ENCODE data around the gene ARVCF. TPM values are rescaled to one million over a fixed set of nuclear protein-coding genes. Genes with fewer than 3 reads are reported as not detected.

ARVCF gene
- total and polyA plus RNA-seq, 5 donors from 2014 or later: 0.39 to 2.7 (median 0.47) TPM; not detected in 1

- no peak overlapping the region for H3K27ac ChIP-seq (ENCODE audit: insufficient read depth, low read length, poor library complexity, severe bottlenecking)
- no peaks in the 10 kb centered on the region for H3K27me3 ChIP-seq (ENCODE audit: control insufficient read depth, insufficient read depth, low read length)
- ATAC-seq (ENCODE audit: low read depth in 2 of 2) (no peak), DNase-seq (no peak)
- H3K4me1 Mint-ChIP-seq: peaks cover 0 to 7% (median 0%) of the 10 kb centered on the region in 4 donors
- no peaks in the 10 kb centered on the region for H3K36me3 ChIP-seq (ENCODE audit: control insufficient read depth, insufficient read depth, low read length)
- H3K27me3 Mint-ChIP-seq: peaks cover 3% of the 10 kb centered on the region
- H3K4me1 ChIP-seq (ENCODE audit: control insufficient read depth, insufficient read depth, low read length, poor library complexity, severe bottlenecking): peaks cover 11% of the 10 kb centered on the region
- H3K4me3 ChIP-seq (ENCODE audit: low read depth, low read length): no peak overlapping the region
- H3K27ac Mint-ChIP-seq: no peak overlapping the region
- no peaks in the 10 kb centered on the region for H3K36me3 Mint-ChIP-seq
- no peaks in the 10 kb centered on the region for H3K9me3 ChIP-seq (ENCODE audit: control insufficient read depth in 2 of 2, low read length in 2 of 2)
- H3K4me3 Mint-ChIP-seq: no peak overlapping the region
- H3K9me3 Mint-ChIP-seq: no peaks in the 10 kb centered on the region
Observed at GRCh38 chr22:19990188-19990587, 26.4 kb downstream of the ARVCF start.

- peaks cover 11% of the 10 kb centered on the region for H3K4me1 ChIP-seq (ENCODE audit: control insufficient read depth, insufficient read depth, low read length, poor library complexity, severe bottlenecking)
- H3K36me3 ChIP-seq (ENCODE audit: control insufficient read depth, insufficient read depth, low read length): no peaks in the 10 kb centered on the region
- H3K36me3 Mint-ChIP-seq: no peaks in the 10 kb centered on the region
- H3K27me3 Mint-ChIP-seq: peaks cover 7% of the 10 kb centered on the region
- no peak for DNase-seq
- H3K4me3 Mint-ChIP-seq: peak overlapping the region in 1 of 4 donors; percentile 43
- H3K27me3 ChIP-seq (ENCODE audit: control insufficient read depth, insufficient read depth, low read length): no peaks in the 10 kb centered on the region
- no peak overlapping the region for H3K4me3 ChIP-seq (ENCODE audit: low read depth, low read length)
- no peak for ATAC-seq (ENCODE audit: low read depth in 2 of 2)
- H3K9me3 ChIP-seq (ENCODE audit: control insufficient read depth in 2 of 2, low read length in 2 of 2): no peaks in the 10 kb centered on the region
- H3K27ac Mint-ChIP-seq: no peak overlapping the region
- H3K4me1 Mint-ChIP-seq: peaks cover 0 to 9% (median 0%) of the 10 kb centered on the region in 4 donors
- no peak overlapping the region for H3K27ac ChIP-seq (ENCODE audit: insufficient read depth, low read length, poor library complexity, severe bottlenecking)
- no peaks in the 10 kb centered on the region for H3K9me3 Mint-ChIP-seq
Observed at GRCh38 chr22:19989725-19990067, 26.9 kb downstream of the ARVCF start.

- Mint-ChIP-seq H3K27ac (no peak overlapping the region), H3K27me3 (peaks cover 8% of the 10 kb centered on the region), H3K4me3 (peak overlapping the region in 1 of 4 donors; percentile 69), H3K9me3 (no peaks in the 10 kb centered on the region), H3K4me1 (peaks cover 0 to 9% (median 0%) of the 10 kb centered on the region in 4 donors), H3K36me3 (no peaks in the 10 kb centered on the region)
- no peaks in the 10 kb centered on the region for H3K36me3 ChIP-seq (ENCODE audit: control insufficient read depth, insufficient read depth, low read length)
- H3K9me3 ChIP-seq (ENCODE audit: control insufficient read depth in 2 of 2, low read length in 2 of 2): no peaks in the 10 kb centered on the region
- no peak overlapping the region for H3K27ac ChIP-seq (ENCODE audit: insufficient read depth, low read length, poor library complexity, severe bottlenecking)
- ATAC-seq (ENCODE audit: low read depth in 2 of 2): no peak
- no peak overlapping the region for H3K4me3 ChIP-seq (ENCODE audit: low read depth, low read length)
- H3K4me1 ChIP-seq (ENCODE audit: control insufficient read depth, insufficient read depth, low read length, poor library complexity, severe bottlenecking): peaks cover 11% of the 10 kb centered on the region
- DNase-seq: no peak
- no peaks in the 10 kb centered on the region for H3K27me3 ChIP-seq (ENCODE audit: control insufficient read depth, insufficient read depth, low read length)
Observed at GRCh38 chr22:19988965-19989724, 27.5 kb downstream of the ARVCF start.

- Mint-ChIP-seq H3K9me3 (no peaks in the 10 kb centered on the region), H3K4me1 (peaks cover 0 to 9% (median 0%) of the 10 kb centered on the region in 4 donors), H3K27me3 (peaks cover 8% of the 10 kb centered on the region), H3K36me3 (no peaks in the 10 kb centered on the region), H3K4me3 (peak overlapping the region in 3 of 4 donors; percentile 63 to 78 (median 65)), H3K27ac (no peak overlapping the region)
- ATAC-seq (ENCODE audit: low read depth in 2 of 2) (no peak), DNase-seq (no peak)
- no peaks in the 10 kb centered on the region for H3K36me3 ChIP-seq (ENCODE audit: control insufficient read depth, insufficient read depth, low read length)
- H3K27me3 ChIP-seq (ENCODE audit: control insufficient read depth, insufficient read depth, low read length): no peaks in the 10 kb centered on the region
- peaks cover 11% of the 10 kb centered on the region for H3K4me1 ChIP-seq (ENCODE audit: control insufficient read depth, insufficient read depth, low read length, poor library complexity, severe bottlenecking)
- no peak overlapping the region for H3K27ac ChIP-seq (ENCODE audit: insufficient read depth, low read length, poor library complexity, severe bottlenecking)
- H3K9me3 ChIP-seq (ENCODE audit: control insufficient read depth in 2 of 2, low read length in 2 of 2): no peaks in the 10 kb centered on the region
- no peak overlapping the region for H3K4me3 ChIP-seq (ENCODE audit: low read depth, low read length)
Observed at GRCh38 chr22:19988331-19988808, 28.3 kb downstream of the ARVCF start.

GRCh38 chr22:19987394-19988306, 29.0 kb downstream of the ARVCF start:
- peak overlapping the region in 3 of 4 donors; percentile 63 to 78 (median 65) for H3K4me3 Mint-ChIP-seq
- Histone ChIP-seq H3K27ac (ENCODE audit: insufficient read depth, low read length, poor library complexity, severe bottlenecking) (no peak overlapping the region), H3K36me3 (ENCODE audit: control insufficient read depth, insufficient read depth, low read length) (no peaks in the 10 kb centered on the region), H3K9me3 (ENCODE audit: control insufficient read depth in 2 of 2, low read length in 2 of 2) (no peaks in the 10 kb centered on the region), H3K4me1 (ENCODE audit: control insufficient read depth, insufficient read depth, low read length, poor library complexity, severe bottlenecking) (peaks cover 11% of the 10 kb centered on the region), H3K27me3 (ENCODE audit: control insufficient read depth, insufficient read depth, low read length) (no peaks in the 10 kb centered on the region), H3K4me3 (ENCODE audit: low read depth, low read length) (no peak overlapping the region)
- no peaks in the 10 kb centered on the region for H3K9me3 Mint-ChIP-seq
- no peak overlapping the region for H3K27ac Mint-ChIP-seq
- DNase-seq (no peak), ATAC-seq (ENCODE audit: low read depth in 2 of 2) (no peak)
- no peaks in the 10 kb centered on the region for H3K36me3 Mint-ChIP-seq
- peaks cover 8% of the 10 kb centered on the region for H3K27me3 Mint-ChIP-seq
- peaks cover 0 to 9% (median 0%) of the 10 kb centered on the region in 4 donors for H3K4me1 Mint-ChIP-seq

- no peak overlapping the region for H3K27ac Mint-ChIP-seq
- peaks cover 0 to 9% (median 0%) of the 10 kb centered on the region in 4 donors for H3K4me1 Mint-ChIP-seq
- peak overlapping the region in 3 of 4 donors; percentile 40 to 75 (median 58) for H3K4me3 Mint-ChIP-seq
- H3K9me3 Mint-ChIP-seq: no peaks in the 10 kb centered on the region
- no peaks in the 10 kb centered on the region for H3K36me3 Mint-ChIP-seq
- DNase-seq (peak; percentile 39 to 55 (median 45)), ATAC-seq (ENCODE audit: low read depth in 2 of 2) (peak; percentile 63 to 75)
- Histone ChIP-seq H3K27ac (ENCODE audit: insufficient read depth, low read length, poor library complexity, severe bottlenecking) (no peak overlapping the region), H3K36me3 (ENCODE audit: control insufficient read depth, insufficient read depth, low read length) (no peaks in the 10 kb centered on the region), H3K9me3 (ENCODE audit: control insufficient read depth in 2 of 2, low read length in 2 of 2) (no peaks in the 10 kb centered on the region), H3K4me1 (ENCODE audit: control insufficient read depth, insufficient read depth, low read length, poor library complexity, severe bottlenecking) (peaks cover 11% of the 10 kb centered on the region), H3K27me3 (ENCODE audit: control insufficient read depth, insufficient read depth, low read length) (no peaks in the 10 kb centered on the region), H3K4me3 (ENCODE audit: low read depth, low read length) (no peak overlapping the region)
- peaks cover 8% of the 10 kb centered on the region for H3K27me3 Mint-ChIP-seq
Observed at GRCh38 chr22:19986410-19987341, 29.9 kb downstream of the ARVCF start.

- Mint-ChIP-seq H3K27ac (no peak overlapping the region), H3K4me1 (peaks cover 0 to 9% (median 0%) of the 10 kb centered on the region in 4 donors), H3K27me3 (peaks cover 8% of the 10 kb centered on the region), H3K36me3 (no peaks in the 10 kb centered on the region), H3K9me3 (no peaks in the 10 kb centered on the region), H3K4me3 (peak overlapping the region in 3 of 4 donors; percentile 40 to 75 (median 58))
- DNase-seq: no peak
- no peak overlapping the region for H3K4me3 ChIP-seq (ENCODE audit: low read depth, low read length)
- H3K9me3 ChIP-seq (ENCODE audit: control insufficient read depth in 2 of 2, low read length in 2 of 2): no peaks in the 10 kb centered on the region
- no peak for ATAC-seq (ENCODE audit: low read depth in 2 of 2)
- no peaks in the 10 kb centered on the region for H3K27me3 ChIP-seq (ENCODE audit: control insufficient read depth, insufficient read depth, low read length)
- H3K4me1 ChIP-seq (ENCODE audit: control insufficient read depth, insufficient read depth, low read length, poor library complexity, severe bottlenecking): peaks cover 11% of the 10 kb centered on the region
- H3K36me3 ChIP-seq (ENCODE audit: control insufficient read depth, insufficient read depth, low read length): no peaks in the 10 kb centered on the region
- no peak overlapping the region for H3K27ac ChIP-seq (ENCODE audit: insufficient read depth, low read length, poor library complexity, severe bottlenecking)
Observed at GRCh38 chr22:19986011-19986409, 30.6 kb downstream of the ARVCF start.
